Amniotic epithelial cell (primary cell): ENCODE data around the gene ST14.
"Not testable (repeated sequence)": the region's sequence is repeated elsewhere in the genome, so short reads cannot be mapped to it uniquely, and the experiment has no call there.

Experiments
- DNase-seq: peaks from one replicate; pipeline ENCODE4 v3.0.0-alpha.2; 2010; ENCODE audit warnings: low read depth

ST14 gene

GRCh38 chr11:130233888-130234287 lies 74.3 kb downstream of the ST14 start:
- DNase-seq: not testable (repeated sequence)

- no peak for DNase-seq
These were observed 74.7 kb downstream of the ST14 start for GRCh38 chr11:130234315-130234714.

GRCh38 chr11:130237282-130238006 lies 77.9 kb downstream of the ST14 start:
- DNase-seq: no peak

- no peak for DNase-seq
These were observed 82.1 kb downstream of the ST14 start for GRCh38 chr11:130241713-130242112.

GRCh38 chr11:130243816-130244215 lies 84.2 kb downstream of the ST14 start:
- no peak for DNase-seq

- DNase-seq: no peak
These were observed 85.3 kb downstream of the ST14 start for GRCh38 chr11:130244848-130245247.

GRCh38 chr11:130245375-130245774 lies 85.8 kb downstream of the ST14 start:
- not testable (repeated sequence) for DNase-seq

GRCh38 chr11:130246270-130246669 lies 86.7 kb downstream of the ST14 start:
- DNase-seq: peak; percentile 18

- DNase-seq: peak; percentile 48
These were observed 87.2 kb downstream of the ST14 start for GRCh38 chr11:130246738-130247137.

- DNase-seq: no peak
These were observed 87.7 kb downstream of the ST14 start for GRCh38 chr11:130247319-130247718.

- no peak for DNase-seq
These were observed 89.8 kb downstream of the ST14 start for GRCh38 chr11:130249371-130249770.

GRCh38 chr11:130249929-130250328 lies 90.3 kb downstream of the ST14 start:
- DNase-seq: not testable (repeated sequence)

- not testable (repeated sequence) for DNase-seq
These were observed 92.2 kb downstream of the ST14 start for GRCh38 chr11:130251763-130252162.
